NCI-H524 treated with DMSO at 0.1 percent for 48 hours (cell line): ENCODE data around the gene OR51E2.
"Not testable (repeated sequence)": the region's sequence is repeated elsewhere in the genome, so short reads cannot be mapped to it uniquely, and the experiment has no call there.

Source experiments
- DNase-seq: peaks from one replicate; lab custom pipeline; 2025; lab: John Stamatoyannopoulos, UW

Gene OR51E2, protein sequence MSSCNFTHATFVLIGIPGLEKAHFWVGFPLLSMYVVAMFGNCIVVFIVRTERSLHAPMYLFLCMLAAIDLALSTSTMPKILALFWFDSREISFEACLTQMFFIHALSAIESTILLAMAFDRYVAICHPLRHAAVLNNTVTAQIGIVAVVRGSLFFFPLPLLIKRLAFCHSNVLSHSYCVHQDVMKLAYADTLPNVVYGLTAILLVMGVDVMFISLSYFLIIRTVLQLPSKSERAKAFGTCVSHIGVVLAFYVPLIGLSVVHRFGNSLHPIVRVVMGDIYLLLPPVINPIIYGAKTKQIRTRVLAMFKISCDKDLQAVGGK

DNA sequence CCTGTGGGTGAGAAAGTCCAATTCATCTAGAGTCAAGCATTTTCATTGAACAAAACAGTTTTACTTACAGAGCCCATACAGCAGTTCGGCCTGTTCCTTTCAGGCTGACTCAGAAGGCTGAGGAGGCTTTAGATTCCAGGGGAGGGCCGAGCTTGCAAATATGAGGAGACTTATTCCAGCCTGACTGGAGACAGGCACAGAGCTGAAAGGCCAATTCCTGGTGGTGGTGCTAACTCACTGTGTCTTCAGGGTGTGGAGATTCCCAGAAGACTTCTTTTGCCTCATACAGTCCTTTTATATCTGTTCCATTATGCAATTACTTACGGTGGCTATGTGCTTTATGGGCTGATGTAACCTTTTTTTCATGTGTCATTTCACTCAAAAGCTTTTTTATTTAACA, at the start of gene OR51E2:
OR51E2 (minus strand) TSS at position 269 of the 400 bp plus-strand sequence. CDS start 15,142 bp downstream, outside the sequence.
- DNase-seq = no peak

DNA sequence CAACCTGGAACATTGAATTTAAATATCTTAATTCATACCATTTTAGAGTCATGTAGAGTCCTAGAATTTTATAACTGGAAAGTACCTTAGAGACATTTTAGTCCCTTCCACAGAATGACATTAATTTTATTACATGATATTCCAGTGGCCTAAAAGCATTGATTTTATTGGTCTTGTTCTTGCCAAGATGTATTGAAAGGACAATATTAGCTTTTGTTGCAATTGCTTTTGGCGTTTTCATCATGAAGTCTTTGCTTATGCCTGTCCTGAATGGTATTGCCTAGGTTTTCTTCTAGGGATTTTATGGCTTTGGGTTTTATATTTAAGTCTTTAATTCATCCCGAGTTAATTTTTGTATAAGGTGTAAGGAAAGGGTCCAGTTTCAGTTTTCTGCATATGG, 43.1 kb upstream of the OR51E2 start:
- DNase-seq = no peak

DNA sequence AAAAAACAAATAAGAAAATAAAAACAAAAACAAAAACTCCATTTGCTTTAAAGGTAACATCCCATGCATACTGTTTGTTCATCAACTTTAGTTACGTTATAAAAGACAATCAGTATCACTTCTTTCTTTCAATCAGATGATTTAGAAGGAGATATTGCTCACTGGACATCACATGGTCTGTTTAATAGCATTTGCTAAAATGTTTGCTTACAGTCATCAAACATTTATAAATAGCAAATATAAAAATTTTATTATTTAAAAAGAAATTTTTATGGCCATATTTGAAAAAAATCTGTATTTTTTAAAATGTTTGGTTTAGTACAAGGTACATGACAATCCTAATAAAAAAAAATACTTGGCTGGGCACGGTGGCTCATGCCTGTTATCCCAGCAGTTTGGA, 29.5 kb upstream of the OR51E2 start:
- DNase-seq = no peak

DNA sequence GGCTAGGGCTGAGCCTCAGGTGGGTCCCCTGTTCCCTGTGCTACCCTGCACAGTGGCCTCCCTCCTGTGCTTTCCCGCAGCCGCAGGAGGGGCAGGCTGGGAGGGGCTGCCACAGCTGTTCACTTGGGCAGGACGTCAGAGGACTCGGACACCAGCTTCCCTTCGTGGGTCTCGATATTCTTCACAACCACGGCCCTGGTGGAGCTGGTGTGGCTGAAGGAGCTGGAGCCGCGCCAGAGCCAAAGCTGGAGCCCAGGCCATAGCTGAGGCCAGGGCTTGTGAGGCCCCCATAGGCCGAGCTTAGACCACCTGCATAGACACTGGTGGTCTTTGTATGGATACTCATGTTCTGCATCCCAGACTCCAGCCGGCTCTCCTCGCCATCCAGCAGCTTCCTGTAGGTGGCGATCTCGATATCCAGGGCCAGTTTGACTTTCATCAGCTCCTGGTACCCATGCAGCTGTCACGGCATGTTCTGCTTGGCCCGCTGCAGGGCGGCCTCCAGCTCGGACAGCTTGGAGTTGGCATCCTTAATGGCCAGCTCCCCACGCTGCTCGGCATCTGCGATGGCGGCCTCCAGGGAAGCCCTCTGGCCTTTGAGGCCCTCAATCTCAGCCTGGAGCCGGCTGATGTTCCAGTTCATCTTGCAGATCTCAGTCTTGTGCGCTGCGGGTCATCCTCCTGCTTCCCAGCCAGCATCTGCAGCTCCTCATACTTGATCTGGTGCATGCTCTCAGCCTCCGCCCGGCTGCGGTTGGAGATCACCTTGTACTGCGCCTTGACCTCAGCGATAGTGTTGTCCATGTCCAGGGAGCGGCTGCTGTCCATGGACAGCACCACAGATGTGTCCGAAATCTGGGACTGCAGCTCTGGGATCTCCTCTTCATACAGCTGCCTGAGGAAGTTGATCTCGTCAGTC, 25.2 kb upstream of the OR51E2 start:
- DNase-seq = not testable (repeated sequence)

DNA sequence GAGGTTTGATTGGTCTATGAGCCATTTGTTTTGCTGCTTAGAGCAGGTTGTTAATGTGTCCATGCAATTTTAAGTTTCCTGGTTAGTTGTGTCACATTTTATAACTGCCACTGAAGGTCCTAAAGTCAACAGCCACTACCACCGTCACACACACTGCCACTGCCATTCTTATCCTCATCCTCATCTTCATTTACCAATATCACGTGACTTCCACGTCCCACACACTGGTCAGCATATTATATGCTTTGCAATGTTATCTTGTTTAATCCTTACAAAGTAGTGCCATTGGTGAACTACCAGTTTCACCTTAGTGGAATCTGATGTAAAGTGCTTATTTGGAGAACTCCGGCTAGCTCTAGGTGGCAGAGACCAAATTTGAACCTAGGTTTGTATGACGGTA, 16.6 kb upstream of the OR51E2 start:
- DNase-seq = no peak

DNA sequence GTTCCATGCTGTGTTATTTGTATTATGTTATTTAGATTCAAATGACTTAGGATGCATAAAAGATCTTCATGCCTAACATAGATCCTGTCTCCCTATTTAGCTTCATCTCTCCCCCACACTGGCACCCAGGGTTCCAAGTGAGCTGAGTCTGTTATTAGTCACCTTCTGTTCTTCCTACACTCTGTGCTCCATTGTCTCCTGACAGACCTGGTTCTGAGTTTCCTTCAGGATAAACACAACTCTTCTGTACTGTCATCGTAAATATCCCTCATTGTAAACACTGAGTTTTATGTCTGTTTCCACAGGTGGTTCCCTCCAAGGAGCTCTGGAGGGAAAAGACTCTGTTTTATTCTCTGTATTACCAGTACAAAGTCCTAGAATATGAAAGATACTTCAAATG, 15.6 kb upstream of the OR51E2 start:
- no peak for DNase-seq

DNA sequence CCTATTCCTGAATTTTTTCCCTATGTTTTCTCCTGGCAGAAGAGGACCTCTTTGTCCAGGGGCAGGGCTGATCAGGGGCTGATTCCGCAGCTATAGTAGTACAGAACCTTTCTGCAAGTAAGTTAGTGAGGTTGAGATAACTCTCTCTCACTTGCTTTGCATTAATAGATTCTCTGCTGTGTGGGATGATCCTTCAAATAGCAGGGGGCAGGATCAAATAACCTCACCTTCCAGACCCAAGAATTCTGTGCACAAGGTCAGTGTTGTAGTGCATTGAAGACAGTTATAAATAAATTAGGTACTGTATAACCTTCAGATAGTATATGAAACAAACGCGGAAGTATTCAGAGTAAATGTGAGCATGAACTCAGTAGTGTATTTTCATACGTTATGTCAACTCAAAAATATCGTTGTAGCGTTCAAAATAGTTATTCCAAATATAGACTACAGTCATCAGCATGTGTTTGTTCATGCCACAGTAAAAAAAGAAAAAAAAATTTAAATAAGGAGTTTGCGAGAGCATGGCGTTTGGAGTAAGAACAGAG, 7.2 kb upstream of the OR51E2 start:
- no peak for DNase-seq

DNA sequence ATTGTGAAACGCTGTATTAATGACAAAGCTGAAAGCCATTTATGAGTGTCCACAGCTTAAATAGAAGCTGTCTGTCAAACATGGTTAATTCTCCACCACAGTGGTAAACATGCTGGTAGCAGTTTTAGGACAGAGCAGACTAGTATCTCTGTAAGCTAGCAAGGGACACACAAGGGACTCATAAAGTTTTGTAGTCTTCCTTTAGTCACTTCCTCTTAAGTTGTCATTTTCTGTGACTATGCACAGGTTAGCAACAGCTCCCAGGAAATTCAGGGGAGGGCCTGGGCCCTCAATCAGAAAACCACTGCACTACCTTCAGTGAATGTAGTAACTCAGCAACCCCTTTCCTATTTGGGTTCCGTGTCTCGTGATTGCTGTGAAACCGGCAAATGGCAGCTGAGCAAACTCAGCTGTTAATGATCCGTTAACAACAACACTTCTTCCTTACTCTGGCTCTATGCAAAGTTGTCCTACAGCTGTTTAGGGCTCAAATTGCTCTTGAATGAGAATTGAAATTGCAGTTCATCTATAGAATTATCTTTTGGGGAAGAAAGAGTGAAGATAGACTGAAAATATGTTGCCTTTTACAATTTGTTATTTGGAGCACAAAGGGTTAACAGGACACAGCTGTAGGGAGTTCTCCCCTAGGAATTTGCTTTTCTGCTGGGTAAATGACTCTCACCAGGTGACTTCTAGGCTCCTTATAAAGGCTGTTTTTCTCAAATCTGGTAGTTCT, 6.6 kb upstream of the OR51E2 start, which contains the start of gene MMP26:
MMP26 (plus strand) TSS at position 731 of the 736 bp plus-strand sequence.
- DNase-seq = no peak

DNA sequence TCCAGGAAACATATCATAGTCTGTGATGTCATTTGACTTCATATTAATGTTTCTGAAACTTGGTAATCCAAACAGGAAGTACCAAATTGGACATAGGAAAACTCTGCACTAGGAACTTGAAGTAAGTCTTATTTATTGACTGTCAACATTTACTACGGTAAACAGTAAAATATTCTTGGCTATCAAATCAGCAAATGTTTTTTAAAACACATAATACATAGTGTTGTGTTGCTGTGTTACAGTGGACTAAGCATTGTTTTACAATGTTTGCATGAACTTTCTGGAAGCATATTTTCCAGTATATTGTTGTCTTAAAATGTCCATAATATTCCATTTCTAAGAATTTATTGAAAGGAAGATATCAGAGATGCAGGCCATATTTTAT, 2.8 kb upstream of the OR51E2 start:
- no peak for DNase-seq

DNA sequence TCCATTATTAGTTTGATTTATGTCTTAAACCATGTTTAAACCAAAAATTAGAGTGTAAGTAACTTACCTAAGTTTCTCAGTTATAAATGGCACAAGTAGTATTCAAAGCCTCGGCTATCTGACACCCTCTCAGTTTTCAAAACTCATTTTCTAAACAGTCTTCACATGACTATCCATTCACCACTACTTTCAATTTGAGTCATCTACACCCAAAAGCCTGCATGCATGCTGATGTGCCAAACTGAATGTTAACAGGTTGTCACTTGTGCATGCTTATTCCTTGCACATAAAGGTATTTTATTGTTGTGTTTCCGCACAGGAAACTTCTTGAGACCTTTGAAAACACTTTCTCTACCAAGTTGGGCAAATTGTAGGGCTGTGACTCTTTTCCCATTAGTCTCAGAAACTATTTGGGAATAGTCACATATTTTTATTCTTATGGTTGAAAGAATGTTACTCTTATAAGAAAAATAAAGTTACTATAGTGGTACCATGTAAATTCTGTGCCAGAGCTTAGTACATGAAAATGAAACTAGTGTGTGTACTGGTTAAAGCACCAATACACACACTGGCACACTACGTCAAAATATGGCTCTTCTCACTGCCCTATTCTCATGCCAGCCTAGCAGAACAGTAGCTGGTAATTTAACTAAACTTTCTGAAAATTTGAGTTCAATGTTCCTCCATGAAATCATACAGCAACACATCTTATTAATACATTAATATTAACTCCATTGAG, 2.2 kb upstream of the OR51E2 start:
- no peak for DNase-seq

DNA sequence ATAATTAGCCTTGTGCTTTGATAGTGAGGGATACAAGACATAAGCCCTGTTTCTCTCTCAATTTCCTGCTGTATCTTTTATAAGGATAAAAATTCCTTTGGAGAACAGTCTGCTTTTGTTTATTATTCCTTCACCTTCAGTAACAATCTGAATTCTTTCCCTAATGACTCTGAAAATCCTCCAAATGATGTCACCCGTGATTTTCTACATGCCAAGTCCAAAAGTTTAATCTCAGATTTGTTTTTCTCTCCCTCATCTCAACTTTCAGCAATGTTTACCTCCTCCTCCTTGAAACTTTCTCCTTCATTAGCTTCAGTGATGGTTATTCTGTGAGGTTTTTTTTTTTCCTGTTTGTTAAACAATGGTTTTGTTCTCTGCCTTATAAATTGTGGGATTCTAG, 2.2 kb downstream of the OR51E2 start:
- DNase-seq = no peak

DNA sequence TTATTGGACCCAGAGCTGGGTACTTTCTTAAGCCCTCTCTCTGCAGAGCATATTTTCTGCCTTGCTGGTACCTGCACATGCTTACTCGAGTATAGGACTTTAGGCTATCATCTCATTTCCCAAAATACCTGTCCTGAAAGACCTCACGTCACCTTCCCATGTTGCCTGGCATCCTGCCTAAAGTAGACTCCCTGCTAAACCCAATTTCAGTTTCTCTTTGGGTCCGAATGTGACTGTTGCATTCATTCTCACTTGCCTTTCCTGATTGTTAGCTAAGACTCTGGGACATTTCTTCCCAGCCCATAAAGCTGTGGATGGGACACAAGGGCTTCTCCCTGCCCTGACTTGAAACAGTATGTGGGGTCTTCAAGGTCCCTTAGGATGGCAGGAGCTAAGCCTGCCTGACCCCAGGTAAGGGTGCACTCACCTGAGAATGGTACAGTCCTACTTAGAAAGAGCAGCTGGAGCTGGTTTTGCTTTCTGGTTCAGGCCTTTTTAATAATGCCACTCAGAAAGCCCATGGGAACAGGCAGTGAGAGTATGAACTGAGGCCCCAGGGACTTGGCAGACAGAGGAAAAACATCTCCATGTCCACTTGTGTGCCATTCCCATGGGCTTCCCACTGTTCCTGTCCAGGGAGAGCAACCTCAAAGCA, 12.9 kb downstream of the OR51E2 start:
- DNase-seq = no peak

DNA sequence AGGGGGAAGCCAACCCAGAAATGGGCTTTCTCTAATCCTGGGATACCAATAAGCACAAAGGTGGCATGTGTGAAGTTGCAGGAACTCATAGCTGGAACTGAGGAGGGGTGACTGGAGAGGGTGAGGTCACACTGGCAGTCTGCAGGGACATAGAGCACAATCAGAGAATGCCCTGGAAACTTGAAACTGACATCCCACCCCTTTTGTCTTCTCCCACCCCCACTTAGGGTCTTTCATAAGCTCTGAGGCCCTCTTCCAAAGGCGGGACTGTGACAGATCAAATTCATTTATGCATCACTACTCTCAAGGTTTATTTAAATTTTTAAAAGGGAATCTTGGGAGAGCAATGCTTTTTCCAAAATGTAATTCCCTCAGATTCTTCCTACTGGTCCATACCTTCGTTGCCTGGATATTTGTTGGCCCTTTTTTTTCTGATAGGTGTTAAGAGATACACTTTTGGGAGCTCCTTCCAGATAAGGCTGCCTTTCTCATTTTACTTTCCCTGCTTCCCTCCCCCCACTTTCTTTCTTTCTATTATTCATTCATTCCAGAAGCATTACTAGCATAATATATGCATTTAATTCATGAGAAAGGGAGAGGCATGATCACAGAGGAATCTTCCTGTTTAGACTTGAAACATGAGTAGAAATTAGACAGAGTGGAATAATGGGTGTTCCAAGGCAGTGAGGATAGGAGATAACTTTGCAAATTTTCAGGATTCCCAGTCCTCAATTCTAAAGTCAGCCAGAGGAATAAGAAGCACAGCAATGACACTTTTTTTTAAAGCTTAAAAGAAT, 14.8 kb downstream of the OR51E2 start:
- no peak for DNase-seq

DNA sequence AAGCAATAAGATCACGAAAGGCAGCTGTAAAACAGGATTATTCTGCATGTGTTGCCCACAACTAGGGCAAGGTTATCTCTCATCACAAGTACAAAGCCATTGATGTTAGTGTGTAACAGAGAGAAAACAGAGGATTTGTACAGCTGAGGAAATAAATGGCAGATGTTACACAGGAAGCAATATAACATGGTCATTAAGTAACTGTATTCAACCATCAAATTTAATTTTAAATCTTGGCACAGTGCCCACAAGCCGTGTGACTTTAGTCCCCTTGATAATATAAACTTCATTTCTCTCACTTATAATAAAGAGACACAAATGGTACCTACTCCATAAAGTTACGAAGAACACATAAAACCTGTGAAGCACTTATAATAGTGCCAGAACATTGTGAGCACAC, 17.3 kb downstream of the OR51E2 start:
- no peak for DNase-seq

DNA sequence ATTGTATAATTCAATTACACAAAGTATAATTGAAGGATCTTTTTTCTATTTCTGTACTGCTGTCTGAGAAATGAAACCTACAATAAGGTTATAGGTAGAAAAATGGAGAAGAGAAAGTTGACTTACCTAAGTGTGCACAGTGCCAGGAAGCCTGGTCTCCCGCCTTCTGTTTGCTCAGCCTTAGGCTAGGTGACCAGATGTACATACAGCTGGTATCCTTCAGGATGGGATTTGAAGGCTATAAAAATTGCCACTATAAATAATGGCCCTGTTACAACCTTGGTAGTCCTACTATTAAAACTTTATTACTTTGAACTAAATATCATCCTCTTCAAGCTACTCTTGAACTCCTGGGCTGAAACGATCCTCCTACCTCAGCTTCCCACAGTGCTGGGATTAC, 19.7 kb downstream of the OR51E2 start:
- DNase-seq = peak; percentile 78

DNA sequence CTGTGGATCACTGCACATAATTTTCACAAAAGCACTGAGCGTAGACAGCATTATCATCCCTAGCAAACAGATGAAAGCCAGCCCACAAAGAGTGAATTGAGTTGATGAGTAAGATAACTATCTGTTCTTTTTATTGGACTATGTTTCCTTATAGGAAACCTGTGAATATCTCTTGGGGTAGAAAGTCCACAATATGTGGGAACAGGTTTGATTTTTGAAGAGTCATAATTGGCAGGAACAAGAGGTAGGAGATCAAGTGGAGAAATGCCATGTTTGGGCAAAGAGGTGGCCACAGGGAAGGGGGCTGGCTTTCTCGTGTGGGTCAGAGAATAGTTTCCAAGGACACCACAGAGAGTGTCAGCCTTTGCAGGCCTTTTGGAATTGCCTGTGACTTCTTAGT, 23.9 kb downstream of the OR51E2 start:
- no peak for DNase-seq

DNA sequence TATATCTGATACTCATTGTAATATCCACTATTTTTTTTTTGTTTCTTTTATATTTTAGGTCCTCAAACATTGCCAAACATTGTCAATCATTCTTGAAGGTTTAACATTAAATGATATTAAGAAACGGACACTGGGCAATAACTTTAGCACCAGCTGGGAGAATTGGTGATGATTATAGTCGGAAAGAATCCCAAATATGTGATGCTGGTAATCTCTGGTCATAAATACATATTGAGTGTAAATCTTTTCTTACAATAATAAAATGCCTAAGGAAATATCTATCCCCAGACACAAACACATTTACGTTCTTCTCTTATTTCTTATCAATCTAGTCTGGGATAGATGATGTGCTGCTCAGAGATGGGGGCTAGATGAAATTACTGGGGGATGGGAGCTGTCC, 25.2 kb downstream of the OR51E2 start:
- no peak for DNase-seq

DNA sequence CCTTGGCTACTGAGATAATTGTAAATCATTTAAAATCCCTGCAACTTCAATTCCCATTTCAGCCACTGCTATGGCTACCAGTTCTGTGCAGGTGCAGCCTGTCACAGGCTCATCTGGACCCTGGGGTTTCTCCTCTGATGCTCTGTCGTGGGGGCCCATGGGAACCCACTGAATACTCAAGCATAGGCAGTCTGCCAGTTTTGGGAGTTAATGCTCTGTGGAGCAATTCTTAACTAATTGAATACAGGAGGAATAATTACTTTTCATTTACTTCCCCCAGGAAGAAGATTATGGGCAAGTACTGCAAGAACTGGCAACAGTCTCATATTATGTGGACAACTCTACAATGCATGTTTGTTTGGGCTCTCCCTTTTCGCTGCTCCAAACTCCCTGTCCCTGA, 25.9 kb downstream of the OR51E2 start:
- DNase-seq = no peak

DNA sequence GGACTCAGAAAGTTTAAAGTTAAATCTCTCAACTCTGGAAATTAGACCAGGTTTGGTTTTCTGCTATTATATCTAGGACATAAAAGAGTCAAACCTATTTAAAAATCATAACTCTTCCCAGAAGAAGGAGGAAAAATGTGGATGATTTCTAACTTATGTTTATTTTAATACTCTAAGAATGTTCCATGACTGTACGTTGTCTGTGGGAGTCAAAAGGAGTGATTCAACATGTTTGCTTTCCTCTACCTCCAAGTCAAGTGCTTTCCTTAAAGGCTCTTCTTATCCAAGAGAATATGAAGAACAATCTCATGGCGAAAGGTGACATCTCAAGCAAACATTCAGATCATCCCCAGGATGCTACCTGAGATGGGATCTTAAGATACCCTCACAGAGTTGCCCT, 32.2 kb downstream of the OR51E2 start:
- no peak for DNase-seq

DNA sequence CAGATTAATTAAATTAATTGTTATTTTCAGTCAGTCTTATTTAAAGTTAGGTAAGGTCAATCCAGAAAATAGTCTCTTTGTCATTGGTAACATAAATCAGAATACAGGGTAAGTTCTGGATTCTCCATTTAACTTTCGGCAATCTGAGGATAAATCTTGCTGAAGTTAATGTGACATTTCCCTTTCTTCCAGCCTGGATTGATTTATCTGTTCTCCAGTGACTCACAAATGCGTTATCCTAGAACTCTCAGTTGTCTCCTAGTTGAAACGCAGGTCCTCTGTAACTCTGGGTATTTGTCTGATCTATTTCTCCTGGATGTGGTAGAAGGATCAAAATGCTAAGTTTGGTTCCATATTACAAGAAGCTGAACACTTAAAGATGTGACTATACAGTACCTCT, 32.9 kb downstream of the OR51E2 start:
- DNase-seq = no peak
